GM18502 (cell line): ENCODE results near the gene ZNHIT2.

Experiments used
- ATAC-seq: cut with Tn5 transposase; IDR thresholded peaks from one replicate; pipeline ENCODE4 v1.9.1; 2021; ENCODE audit warnings: mild to moderate bottlenecking; ENCODE audit not compliant: unreplicated experiment, poor library complexity

Gene ZNHIT2

GRCh38 chr11:65078786-65079342 is 38.6 kb downstream of the ZNHIT2 start:
- no peak for ATAC-seq

- ATAC-seq, result no peak
Measured at GRCh38 chr11:65078151-65078550, 39.4 kb downstream of the ZNHIT2 start.

GRCh38 chr11:65077451-65077850 is 40.0 kb downstream of the ZNHIT2 start:
- no peak for ATAC-seq

- no peak for ATAC-seq
Measured at GRCh38 chr11:65072631-65072966, 44.9 kb downstream of the ZNHIT2 start.

- ATAC-seq, result no peak
Measured at GRCh38 chr11:65071907-65072630, 45.4 kb downstream of the ZNHIT2 start.

- ATAC-seq, result no peak
Measured at GRCh38 chr11:65069217-65069616, 48.3 kb downstream of the ZNHIT2 start.

GRCh38 chr11:65067446-65067845 is 50.1 kb downstream of the ZNHIT2 start:
- no peak for ATAC-seq

- no peak for ATAC-seq
Measured at GRCh38 chr11:65066805-65067291, 50.7 kb downstream of the ZNHIT2 start.
